ENCODE measurements around the gene LRMDA. TPM values are rescaled to one million over a fixed set of nuclear protein-coding genes. Genes with fewer than 3 reads are reported as not detected.

LRMDA gene
- total RNA-seq, 1 donor from 2014 or later = 18.7 TPM

DNA sequence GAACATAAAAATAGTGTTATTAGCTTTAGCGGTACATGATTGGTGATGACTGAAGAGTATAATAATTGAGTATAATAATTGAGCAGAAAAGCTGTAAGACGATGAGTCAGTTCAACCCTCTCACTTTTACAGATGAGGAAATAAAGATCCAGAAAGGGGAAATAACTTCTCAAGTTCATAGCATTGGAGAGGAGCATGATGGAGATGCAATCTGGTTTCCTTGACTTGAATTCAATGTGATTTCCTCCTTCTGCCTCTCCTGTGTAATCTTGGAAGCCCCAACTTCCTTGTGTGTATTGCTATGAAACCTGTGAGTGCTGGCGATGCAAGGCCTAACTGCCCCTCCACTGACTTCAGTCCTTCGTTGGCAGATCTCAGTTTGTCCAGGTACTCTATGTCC lies 265.1 kb downstream of the LRMDA start:
- DNase-seq (ENCODE audit: low read depth) = no peak
- H3K4me3 ChIP-seq (ENCODE audit: low read depth, low read length) = no peak overlapping the region
- H3K27me3 ChIP-seq (ENCODE audit: control insufficient read depth, insufficient read depth, low read length) = no peaks in the 10 kb centered on the region
- no peaks in the 10 kb centered on the region for H3K36me3 ChIP-seq (ENCODE audit: control insufficient read depth, insufficient read depth, low read length)
- TF ChIP-seq CTCF (IDR thresholded peaks at IDR 0.05; ENCODE audit: insufficient read depth, low read length, poor library complexity, severe bottlenecking) = no peak

GRCh38 chr10:75703191-75703854 lies 271.9 kb downstream of the LRMDA start:
- no peak overlapping the region for H3K4me3 ChIP-seq (ENCODE audit: low read depth, low read length)
- no peaks in the 10 kb centered on the region for H3K27me3 ChIP-seq (ENCODE audit: control insufficient read depth, insufficient read depth, low read length)
- TF ChIP-seq CTCF (IDR thresholded peaks at IDR 0.05; ENCODE audit: insufficient read depth, low read length, poor library complexity, severe bottlenecking) = no peak
- DNase-seq (ENCODE audit: low read depth) = no peak
- no peaks in the 10 kb centered on the region for H3K36me3 ChIP-seq (ENCODE audit: control insufficient read depth, insufficient read depth, low read length)

DNA sequence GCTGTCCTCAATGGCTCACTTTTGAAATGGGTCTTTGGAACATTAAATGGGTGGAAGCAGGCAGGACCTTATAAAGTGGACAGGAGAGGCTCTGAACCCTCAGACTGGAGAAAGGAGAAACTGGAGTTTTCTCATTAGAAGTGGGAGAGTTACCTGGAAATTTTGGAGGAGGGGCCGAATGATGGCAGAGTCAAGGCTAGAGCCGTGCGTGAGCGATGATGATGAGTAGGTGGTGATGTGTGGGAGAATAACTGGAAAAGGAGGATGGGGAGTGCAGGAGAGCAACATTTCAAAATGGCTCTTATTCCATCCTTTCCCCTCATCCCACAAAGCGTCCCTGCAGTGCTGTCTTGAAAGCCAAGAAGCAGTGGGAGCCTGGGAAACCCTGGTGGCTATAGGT lies 274.0 kb downstream of the LRMDA start:
- H3K4me3 ChIP-seq (ENCODE audit: low read depth, low read length) = no peak overlapping the region
- H3K36me3 ChIP-seq (ENCODE audit: control insufficient read depth, insufficient read depth, low read length) = no peaks in the 10 kb centered on the region
- H3K27me3 ChIP-seq (ENCODE audit: control insufficient read depth, insufficient read depth, low read length) = no peaks in the 10 kb centered on the region
- no peak for DNase-seq (ENCODE audit: low read depth)
- no peak for TF ChIP-seq CTCF (IDR thresholded peaks at IDR 0.05; ENCODE audit: insufficient read depth, low read length, poor library complexity, severe bottlenecking)

DNA sequence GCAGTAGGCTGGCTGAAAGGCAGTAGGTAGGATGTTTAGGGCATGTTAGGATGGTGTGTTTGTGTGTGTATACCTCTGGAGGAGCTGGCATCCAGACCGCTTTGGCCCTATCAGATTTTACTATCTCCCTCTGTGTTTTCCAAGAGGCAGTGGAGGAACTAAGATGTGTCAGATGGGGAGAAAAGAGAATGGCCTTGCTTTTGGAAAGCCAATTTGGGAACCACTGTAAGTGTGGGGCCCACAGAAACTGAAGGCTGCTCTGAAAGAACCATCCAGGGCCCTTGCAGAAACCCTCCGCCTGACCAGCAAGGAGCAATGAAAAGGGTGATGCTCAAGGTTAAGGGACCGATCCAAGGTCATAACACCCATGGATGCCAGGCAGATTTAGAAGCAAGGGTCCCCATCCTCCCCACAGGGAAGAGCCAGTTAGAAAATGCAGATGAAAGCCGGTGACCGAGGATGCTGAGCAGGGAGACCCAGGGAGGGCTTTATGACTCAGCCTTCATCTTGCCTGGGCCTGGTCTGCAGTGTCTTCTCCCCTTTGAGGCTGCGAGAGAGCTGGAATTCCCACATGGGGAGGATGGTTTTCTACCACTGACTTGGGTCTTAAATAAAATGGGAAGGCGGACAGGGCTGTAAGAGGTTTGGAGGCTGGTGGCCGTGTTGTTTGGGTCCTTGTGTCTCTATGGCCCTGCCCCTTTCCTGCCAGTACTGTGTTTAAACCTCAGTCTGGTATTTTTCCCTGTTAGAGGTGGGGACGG lies 275.8 kb downstream of the LRMDA start:
- DNase-seq (ENCODE audit: low read depth) = no peak
- H3K4me3 ChIP-seq (ENCODE audit: low read depth, low read length) = no peak overlapping the region
- no peaks in the 10 kb centered on the region for H3K27me3 ChIP-seq (ENCODE audit: control insufficient read depth, insufficient read depth, low read length)
- H3K36me3 ChIP-seq (ENCODE audit: control insufficient read depth, insufficient read depth, low read length) = no peaks in the 10 kb centered on the region
- no peak for TF ChIP-seq CTCF (IDR thresholded peaks at IDR 0.05; ENCODE audit: insufficient read depth, low read length, poor library complexity, severe bottlenecking)

- DNase-seq (ENCODE audit: low read depth) = no peak
- Histone ChIP-seq H3K27me3 (ENCODE audit: control insufficient read depth, insufficient read depth, low read length) (no peaks in the 10 kb centered on the region), H3K4me3 (ENCODE audit: low read depth, low read length) (no peak overlapping the region), H3K36me3 (ENCODE audit: control insufficient read depth, insufficient read depth, low read length) (no peaks in the 10 kb centered on the region)
- no peak for TF ChIP-seq CTCF (IDR thresholded peaks at IDR 0.05; ENCODE audit: insufficient read depth, low read length, poor library complexity, severe bottlenecking)
Measured at GRCh38 chr10:75708060-75708459, 276.6 kb downstream of the LRMDA start.
